KMS-11 (cell line): ENCODE results near the gene KCNE1.

Experiments used
- H2AFZ ChIP-seq: fragments of 200-600 bp; sonication (generic); 2 replicates; pipeline ENCODE4 v1.6.1; 2016; ENCODE audit warnings: antibody characterized with exemption, mixed run types, low read depth
- H3K27ac ChIP-seq: fragments of 200-600 bp; sonication (generic); 2 replicates; pipeline ENCODE4 v1.6.1; 2016; ENCODE audit warnings: mild to moderate bottlenecking, mixed run types
- H3K27me3 ChIP-seq: fragments of 200-600 bp; sonication (generic); 2 replicates; pipeline ENCODE4 v1.6.1; 2017; ENCODE audit warnings: mild to moderate bottlenecking, low read depth, mixed run types, moderate library complexity; ENCODE audit not compliant: insufficient read depth
- H3K36me3 ChIP-seq: fragments of 200-600 bp; sonication (generic); 2 replicates; pipeline ENCODE4 v1.6.1; 2017; ENCODE audit warnings: mild to moderate bottlenecking, mixed run types; ENCODE audit not compliant: insufficient read depth
- H3K4me1 ChIP-seq: fragments of 200-600 bp; sonication (generic); 2 replicates; pipeline ENCODE4 v1.6.1; 2016; ENCODE audit warnings: mild to moderate bottlenecking, low read depth, mixed run types; ENCODE audit not compliant: poor library complexity, severe bottlenecking
- H3K4me2 ChIP-seq: fragments of 200-600 bp; sonication (generic); 2 replicates; pipeline ENCODE4 v1.7.0; 2016; ENCODE audit warnings: mild to moderate bottlenecking, mixed run types
- H3K4me3 ChIP-seq: fragments of 200-600 bp; sonication (generic); IDR thresholded peaks from 2 replicates; pipeline ENCODE4 v1.6.1; 2017; ENCODE audit warnings: low read depth, low read length, mixed read lengths; ENCODE audit not compliant: insufficient read depth
- H3K79me2 ChIP-seq: fragments of 200-600 bp; sonication (generic); 2 replicates; pipeline ENCODE4 v1.6.1; 2016; ENCODE audit warnings: low read depth, mixed run types; ENCODE audit not compliant: insufficient read depth
- H3K9ac ChIP-seq: fragments of 200-600 bp; sonication (generic); 2 replicates; pipeline ENCODE4 v1.6.1; 2016; ENCODE audit warnings: mild to moderate bottlenecking, mixed run types
- H4K20me1 ChIP-seq: fragments of 200-600 bp; sonication (generic); 2 replicates; pipeline ENCODE4 v1.6.1; 2016; ENCODE audit warnings: mild to moderate bottlenecking, mixed run types; ENCODE audit not compliant: insufficient read depth
- CTCF ChIP-seq: fragments of 200-600 bp; sonication (generic); conservative IDR thresholded peaks from 2 replicates; pipeline ENCODE4 v1.6.1; 2017; ENCODE audit warnings: low read depth, mild to moderate bottlenecking, antibody characterized with exemption, low read length, moderate library complexity, mixed read lengths

The KCNE1 gene

DNA sequence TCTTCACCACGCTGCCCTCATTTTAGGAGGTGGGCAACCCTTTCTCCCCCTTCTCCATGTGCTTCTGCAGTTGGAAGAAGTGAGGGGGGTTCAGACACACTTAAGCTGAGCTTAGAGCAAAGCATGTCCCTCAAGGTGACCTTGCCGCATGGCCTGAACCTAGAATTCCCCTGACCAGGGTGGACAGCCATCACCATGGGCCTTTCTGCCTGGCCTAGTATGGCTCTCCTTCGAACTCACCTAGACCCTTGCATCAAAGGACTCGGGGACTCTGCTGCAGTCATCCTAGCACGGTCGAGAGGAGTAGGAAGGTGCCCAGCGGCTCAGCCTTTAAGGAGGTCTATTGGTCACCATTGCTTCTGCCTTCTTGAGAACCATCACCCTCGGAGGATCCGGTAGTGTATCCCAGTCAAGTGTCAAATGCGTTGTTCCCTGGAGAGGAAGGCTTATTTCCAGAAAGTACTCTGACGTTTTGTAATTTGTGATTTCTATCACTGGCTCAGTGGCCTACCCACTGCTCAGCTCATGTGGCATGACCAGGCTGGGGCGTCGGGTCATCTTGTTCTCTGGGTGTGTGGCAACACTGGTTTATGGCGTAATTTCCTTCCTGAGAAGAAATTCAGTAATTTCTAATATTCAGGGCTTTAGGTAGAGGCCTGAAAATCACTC is at the start of gene KCNE1:
Gene KCNE1 (minus strand): TSS at position 424 of the 669 bp plus-strand sequence. CDS start 62,576 bp downstream, outside the sequence.
- Histone ChIP-seq H3K4me1 (no peaks in the 10 kb centered on the region), H3K4me3 (no peak within 1 kb of the TSS), H3K79me2 (no peaks in the 10 kb centered on the region), H3K4me2 (no peak within 1 kb of the TSS), H3K27ac (no peak within 1 kb of the TSS), H3K27me3 (no peaks in the 10 kb centered on the region), H2AFZ (no peak within 1 kb of the TSS), H3K9ac (no peak within 1 kb of the TSS), H4K20me1 (no peaks in the 10 kb centered on the region), H3K36me3 (no peaks in the 10 kb centered on the region)
- TF ChIP-seq CTCF = no peak

GRCh38 chr21:34561806-34562205 is 49.8 kb upstream of the KCNE1 start:
- Histone ChIP-seq H4K20me1 (no peaks in the 10 kb centered on the region), H3K9ac (no peak overlapping the region), H2AFZ (no peak overlapping the region), H3K79me2 (no peaks in the 10 kb centered on the region), H3K27ac (no peak overlapping the region), H3K4me1 (no peaks in the 10 kb centered on the region), H3K27me3 (no peaks in the 10 kb centered on the region), H3K4me2 (no peak overlapping the region), H3K4me3 (no peak overlapping the region), H3K36me3 (no peaks in the 10 kb centered on the region)
- TF ChIP-seq CTCF = no peak

DNA sequence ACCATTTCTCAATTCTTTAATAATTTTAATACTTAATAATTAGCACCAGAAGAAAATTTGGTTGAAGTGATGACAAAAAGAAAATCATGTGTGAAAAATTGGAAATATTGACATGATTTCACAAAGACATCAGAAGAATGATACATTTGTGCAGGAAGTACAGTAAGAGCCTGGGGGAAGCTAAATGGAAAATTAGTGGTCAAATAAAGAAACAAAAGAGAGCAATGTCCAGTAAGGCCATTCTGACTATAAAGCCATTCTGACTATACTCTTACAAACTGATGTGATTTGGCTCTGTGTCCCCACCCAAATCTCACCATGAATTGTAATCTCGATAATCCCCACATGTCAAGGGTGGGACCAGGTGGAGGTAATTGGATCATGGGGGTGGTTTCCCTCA is 48.6 kb upstream of the KCNE1 start:
- Histone ChIP-seq H3K4me1 (no peaks in the 10 kb centered on the region), H4K20me1 (no peaks in the 10 kb centered on the region), H2AFZ (no peak overlapping the region), H3K27ac (no peak overlapping the region), H3K27me3 (no peaks in the 10 kb centered on the region), H3K79me2 (no peaks in the 10 kb centered on the region), H3K36me3 (no peaks in the 10 kb centered on the region), H3K9ac (no peak overlapping the region), H3K4me2 (no peak overlapping the region), H3K4me3 (no peak overlapping the region)
- no peak for TF ChIP-seq CTCF

GRCh38 chr21:34560021-34560420 is 48.0 kb upstream of the KCNE1 start:
- Histone ChIP-seq H3K36me3 (no peaks in the 10 kb centered on the region), H3K4me1 (peaks cover 6% of the 10 kb centered on the region), H2AFZ (no peak overlapping the region)

More at GRCh38 chr21:34560021-34560420, 48.0 kb upstream of the KCNE1 start:
- TF ChIP-seq CTCF = no peak
- Histone ChIP-seq H3K27ac (no peak overlapping the region), H3K79me2 (no peaks in the 10 kb centered on the region), H3K4me3 (no peak overlapping the region), H3K4me2 (no peak overlapping the region), H4K20me1 (no peaks in the 10 kb centered on the region), H3K9ac (no peak overlapping the region), H3K27me3 (no peaks in the 10 kb centered on the region)
